ENCODE data around the gene RAET1E. TPM values are rescaled to one million over a fixed set of nuclear protein-coding genes. Genes with fewer than 3 reads are reported as not detected.
"Not testable (repeated sequence)": the region's sequence is repeated elsewhere in the genome, so short reads cannot be mapped to it uniquely, and the experiment has no call there.

RAET1E gene
- total RNA-seq, 2 experiments from 2014 or later = not detected

DNA sequence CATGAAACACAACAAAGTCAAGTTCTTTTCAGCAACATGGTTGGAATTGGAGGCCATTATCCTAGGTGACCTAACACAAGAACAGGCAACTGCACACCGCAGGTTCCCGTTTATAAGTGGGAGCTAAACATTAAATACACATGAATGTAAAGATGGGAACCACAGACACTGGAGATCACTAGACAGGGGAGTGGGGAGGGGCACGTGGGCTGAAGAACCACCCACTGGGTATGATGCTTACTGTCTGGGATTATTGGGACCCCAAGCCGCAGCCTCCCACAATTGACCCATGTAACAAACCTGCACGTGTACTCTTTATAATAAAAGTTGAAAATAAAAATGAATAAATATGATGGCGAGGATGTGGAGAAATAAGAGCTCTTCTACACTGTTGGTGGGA is 33.6 kb upstream of the RAET1E start:
- peaks cover 42 to 71% of the 10 kb centered on the region in 2 experiments for H3K27me3 ChIP-seq (ENCODE audit: control insufficient read depth in 1 of 2, insufficient read depth in 2 of 2, low read length in 2 of 2)
- H3K27me3 Mint-ChIP-seq = peaks cover 96% of the 10 kb centered on the region
- no peaks in the 10 kb centered on the region for H3K9me3 Mint-ChIP-seq
- no peak overlapping the region for H3K4me3 Mint-ChIP-seq
- H3K36me3 ChIP-seq (ENCODE audit: insufficient read depth, low read length) = no peaks in the 10 kb centered on the region
- H3K9me3 ChIP-seq (ENCODE audit: control insufficient read depth in 1 of 2, insufficient read depth in 1 of 2, low read length in 2 of 2) = no peaks in the 10 kb centered on the region
- H3K4me1 Mint-ChIP-seq (ENCODE audit: low read depth) = peaks cover under 1% of the 10 kb centered on the region
- no peak overlapping the region for H3K27ac Mint-ChIP-seq
- DNase-seq = no peak
- H3K36me3 Mint-ChIP-seq (ENCODE audit: low read depth) = no peaks in the 10 kb centered on the region
- ChIA-PET POLR2A (no interaction called here), CTCF (interaction anchor here (2.5 kb wide), 1 partner anchor 85 kb away, joined by 10 read pairs; no protein-coding TSS in a partner anchor)
- TF ChIP-seq, protein P1, sequence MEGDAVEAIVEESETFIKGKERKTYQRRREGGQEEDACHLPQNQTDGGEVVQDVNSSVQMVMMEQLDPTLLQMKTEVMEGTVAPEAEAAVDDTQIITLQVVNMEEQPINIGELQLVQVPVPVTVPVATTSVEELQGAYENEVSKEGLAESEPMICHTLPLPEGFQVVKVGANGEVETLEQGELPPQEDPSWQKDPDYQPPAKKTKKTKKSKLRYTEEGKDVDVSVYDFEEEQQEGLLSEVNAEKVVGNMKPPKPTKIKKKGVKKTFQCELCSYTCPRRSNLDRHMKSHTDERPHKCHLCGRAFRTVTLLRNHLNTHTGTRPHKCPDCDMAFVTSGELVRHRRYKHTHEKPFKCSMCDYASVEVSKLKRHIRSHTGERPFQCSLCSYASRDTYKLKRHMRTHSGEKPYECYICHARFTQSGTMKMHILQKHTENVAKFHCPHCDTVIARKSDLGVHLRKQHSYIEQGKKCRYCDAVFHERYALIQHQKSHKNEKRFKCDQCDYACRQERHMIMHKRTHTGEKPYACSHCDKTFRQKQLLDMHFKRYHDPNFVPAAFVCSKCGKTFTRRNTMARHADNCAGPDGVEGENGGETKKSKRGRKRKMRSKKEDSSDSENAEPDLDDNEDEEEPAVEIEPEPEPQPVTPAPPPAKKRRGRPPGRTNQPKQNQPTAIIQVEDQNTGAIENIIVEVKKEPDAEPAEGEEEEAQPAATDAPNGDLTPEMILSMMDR (IDR thresholded peaks at IDR 0.05) = no peak
- H3K4me1 ChIP-seq (ENCODE audit: insufficient read depth, low read length) = peaks cover under 1% of the 10 kb centered on the region
- no peak for ATAC-seq (ENCODE audit: poor library complexity)
- H3K4me3 ChIP-seq (ENCODE audit: low read length) = no peak overlapping the region
- no peak overlapping the region for H3K27ac ChIP-seq (ENCODE audit: low read depth in 1 of 2, low read length in 2 of 2)
- intact Hi-C loops (cut with DNase I, micrococcal nuclease) = loop anchor here in 1 of 2 experiments (5.0 to 10.0 kb wide), 2 partner anchors 403 to 881 kb away; no protein-coding TSS in a partner anchor

DNA sequence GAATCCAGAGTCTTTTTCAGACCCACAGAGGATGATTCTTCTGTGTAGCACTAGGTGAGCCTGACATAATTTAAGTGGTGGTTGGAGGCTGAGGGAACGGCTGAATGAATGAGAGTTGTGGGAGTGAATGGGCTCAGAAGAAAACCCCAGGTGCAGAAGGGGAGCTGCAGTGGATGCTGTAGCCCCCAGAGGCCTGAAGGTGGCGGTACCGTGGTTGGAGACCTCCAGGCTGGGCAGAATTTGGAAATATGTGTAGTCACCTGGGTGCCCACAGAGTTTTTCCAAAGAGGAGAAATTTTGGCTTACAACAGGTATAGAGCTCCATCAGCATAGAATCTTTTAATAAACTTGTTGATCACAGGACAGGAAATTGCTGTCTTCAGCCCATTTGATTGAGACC is 31.5 kb upstream of the RAET1E start:
- H3K27ac ChIP-seq (ENCODE audit: low read depth in 1 of 2, low read length in 2 of 2) = no peak overlapping the region
- Mint-ChIP-seq H3K4me3 (no peak overlapping the region), H3K4me1 (ENCODE audit: low read depth) (peaks cover 11% of the 10 kb centered on the region), H3K27me3 (peaks cover 93% of the 10 kb centered on the region), H3K36me3 (ENCODE audit: low read depth) (no peaks in the 10 kb centered on the region), H3K27ac (no peak overlapping the region), H3K9me3 (no peaks in the 10 kb centered on the region)
- H3K4me1 ChIP-seq (ENCODE audit: insufficient read depth, low read length) = peaks cover 16% of the 10 kb centered on the region
- ChIA-PET CTCF (interaction anchor here (1.0 kb wide), 1 partner anchor 80 kb away, joined by 3 read pairs; no protein-coding TSS in a partner anchor), POLR2A (no interaction called here)
- DNase-seq (peak in 2 of 14 experiments; percentile 40 to 48), ATAC-seq (ENCODE audit: poor library complexity) (no peak)
- intact Hi-C loops (cut with DNase I, micrococcal nuclease) = loop anchor here (5.0 to 10.0 kb wide), 2 partner anchors 205 to 362 kb away; partner anchors contain the start of gene GINM1 (in 1 of the 2)
- TF ChIP-seq, protein P1 (IDR thresholded peaks at IDR 0.05) = no peak
- H3K27me3 ChIP-seq (ENCODE audit: control insufficient read depth in 1 of 2, insufficient read depth in 2 of 2, low read length in 2 of 2) = peaks cover 42 to 71% of the 10 kb centered on the region in 2 experiments
- peaks cover 0 to 9% of the 10 kb centered on the region in 2 experiments for H3K9me3 ChIP-seq (ENCODE audit: control insufficient read depth in 1 of 2, insufficient read depth in 1 of 2, low read length in 2 of 2)
- no peaks in the 10 kb centered on the region for H3K36me3 ChIP-seq (ENCODE audit: insufficient read depth, low read length)
- H3K4me3 ChIP-seq (ENCODE audit: low read length) = no peak overlapping the region

DNA sequence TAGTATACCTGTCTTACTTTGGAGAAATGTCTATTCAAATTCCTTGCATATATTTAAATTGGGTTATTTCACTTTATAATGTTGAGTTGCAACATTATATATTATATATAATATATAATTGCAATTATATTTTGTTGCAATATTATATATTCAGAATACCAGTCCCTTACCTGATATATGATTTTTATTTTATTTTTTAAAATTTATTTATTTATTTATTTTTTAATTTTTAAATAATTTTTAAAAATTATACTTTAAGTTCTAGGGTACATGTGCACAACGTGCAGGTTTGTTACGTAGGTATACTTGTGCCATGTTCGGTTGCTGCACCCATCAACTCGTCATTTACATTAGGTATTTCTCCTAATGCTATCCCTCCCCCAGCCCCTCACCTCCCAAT is 29.1 kb upstream of the RAET1E start:
- H3K27ac ChIP-seq (ENCODE audit: low read depth in 1 of 2, low read length in 2 of 2); ATAC-seq (ENCODE audit: poor library complexity); H3K36me3 ChIP-seq (ENCODE audit: insufficient read depth, low read length); H3K4me3 ChIP-seq (ENCODE audit: low read length); DNase-seq; H3K27ac Mint-ChIP-seq; H3K36me3 Mint-ChIP-seq (ENCODE audit: low read depth); H3K4me3 Mint-ChIP-seq; H3K9me3 Mint-ChIP-seq; POLR2A ChIA-PET; CTCF ChIA-PET: not testable (repeated sequence)
- Histone ChIP-seq H3K9me3 (ENCODE audit: control insufficient read depth in 1 of 2, insufficient read depth in 1 of 2, low read length in 2 of 2) (peaks cover 0 to 20% of the 10 kb centered on the region in 2 experiments), H3K4me1 (ENCODE audit: insufficient read depth, low read length) (peaks cover 31% of the 10 kb centered on the region), H3K27me3 (ENCODE audit: control insufficient read depth in 1 of 2, insufficient read depth in 2 of 2, low read length in 2 of 2) (peaks cover 54 to 79% of the 10 kb centered on the region in 2 experiments)
- Mint-ChIP-seq H3K4me1 (ENCODE audit: low read depth) (peaks cover 23% of the 10 kb centered on the region), H3K27me3 (peaks cover 93% of the 10 kb centered on the region)
- intact Hi-C loops (cut with DNase I, micrococcal nuclease) = loop anchor here (5.0 to 10.0 kb wide), 2 partner anchors 202 to 360 kb away; partner anchors contain the start of gene GINM1 (in 1 of the 2)
